HepG2 (cell line): ENCODE results near the gene MZT2A. TPM values are rescaled to one million over a fixed set of nuclear protein-coding genes. Genes with fewer than 3 reads are reported as not detected.
"Not testable (repeated sequence)": the region's sequence is repeated elsewhere in the genome, so short reads cannot be mapped to it uniquely, and the experiment has no call there.

Experiments used
- ATAC-seq: fragments of 200-7000 bp; cut with Tn5 transposase; 3 replicates; pipeline ENCODE4 v1.9.1; 2020; ENCODE audit warnings: mild to moderate bottlenecking, moderate library complexity
- BruUV-seq: library from RNA; stranded (reverse); fragments of 400-500 nt; replicated peaks from 2 replicates; lab custom pipeline; 2021; lab: Mats Ljungman, UMichigan
- CTCF ChIA-PET: fragments of 300-600 bp; formaldehyde crosslinking; extraction: SDS; loops from one replicate; lab custom pipeline; 2021; ENCODE audit warnings: low total read pairs, inconsistent platforms, low intra/inter-chr PET ratio; lab: Yijun Ruan, JAX
- POLR2A ChIA-PET: fragments of 350-600 bp; sonication (Branson Sonifier 250); formaldehyde crosslinking; loops from one replicate; lab custom pipeline; 2020; ENCODE audit warnings: antibody characterized with exemption, inconsistent platforms; lab: Yijun Ruan, JAX
- DNase-seq: peaks from one replicate; pipeline ENCODE4 v3.0.0-alpha.2; 2015; ENCODE audit warnings: low spot score
- FAIRE-seq: peaks from 3 replicates; lab custom pipeline; 2011; peaks lifted over from hg19 to GRCh38; lab: Jason Lieb, UNC
- H2AFZ ChIP-seq: one replicate; pipeline ENCODE4 v1.6.1; 2011; ENCODE audit warnings: low read length, inconsistent platforms
- H3K27ac ChIP-seq: fragments of 300-600 bp; 3 replicates; pipeline ENCODE4 v1.8.0; 2011; ENCODE audit warnings: mixed run types, mild to moderate bottlenecking, mixed read lengths, low read length, inconsistent platforms; ENCODE audit not compliant: insufficient read depth; ENCODE audit errors: extremely low read length
- H3K27me3 ChIP-seq, 2 experiments: fragments of 200-600 bp in 1 of 2; 2 replicates in 1 of 2; 3 replicates in 1 of 2; pipeline versions ENCODE4 v1.6.0 to v1.8.0; 2011; ENCODE audit warnings: low read length in 2 of 2, mild to moderate bottlenecking in 2 of 2, moderate library complexity in 2 of 2, inconsistent platforms in 1 of 2; ENCODE audit not compliant: insufficient read depth in 2 of 2, control insufficient read depth in 1 of 2
- H3K36me3 ChIP-seq, 2 experiments: fragments of 200-600 bp in 1 of 2; replicated peaks in 1 of 2; 2 replicates in 1 of 2; 3 replicates in 1 of 2; pipeline versions ENCODE4 v1.5.1 to v1.8.0; 2011; ENCODE audit warnings: low read length in 2 of 2, inconsistent platforms in 1 of 2; ENCODE audit not compliant: insufficient read depth in 2 of 2, control insufficient read depth in 1 of 2
- H3K4me1 ChIP-seq: 2 replicates; pipeline ENCODE4 v1.5.1; 2012; ENCODE audit warnings: low read length, inconsistent platforms; ENCODE audit not compliant: insufficient read depth
- H3K4me2 ChIP-seq: 2 replicates; pipeline ENCODE4 v1.6.0; 2011; ENCODE audit warnings: low read depth, low read length, inconsistent platforms
- H3K4me3 ChIP-seq, 3 experiments: fragments of 200-600 bp in 1 of 3; sonication (generic), shearing (Covaris generic) in 1 of 3; replicated peaks in 1 of 3; 2 replicates each; pipeline ENCODE4 v1.5.1; 2011 to 2016; ENCODE audit warnings: low read length in 3 of 3, inconsistent platforms in 2 of 3, low read depth in 2 of 3, mild to moderate bottlenecking in 2 of 3, control low read depth in 1 of 3, mixed read lengths in 1 of 3; ENCODE audit not compliant: insufficient read depth in 1 of 3
- H3K79me2 ChIP-seq: one replicate; pipeline ENCODE4 v1.6.1; 2011; ENCODE audit warnings: low read length, inconsistent platforms; ENCODE audit not compliant: insufficient read depth
- H3K9ac ChIP-seq: 2 replicates; pipeline ENCODE4 v1.6.0; 2011; ENCODE audit warnings: mild to moderate bottlenecking, low read depth, low read length, inconsistent platforms; ENCODE audit not compliant: insufficient read depth
- H3K9me3 ChIP-seq: 2 replicates; pipeline ENCODE4 v1.5.1; 2012; ENCODE audit warnings: mild to moderate bottlenecking, low read length
- H4K20me1 ChIP-seq: 2 replicates; pipeline ENCODE4 v1.6.0; 2011; ENCODE audit warnings: inconsistent platforms, mild to moderate bottlenecking, low read length, moderate library complexity; ENCODE audit not compliant: insufficient read depth
- ATRX ChIP-seq: sonication (generic); formaldehyde crosslinking; IDR thresholded peaks from 2 replicates; pipeline ENCODE4 v1.4.0; 2020; ENCODE audit warnings: missing genetic modification reagents, borderline replicate concordance
- BRCA1 ChIP-seq: sonication (generic); formaldehyde crosslinking; IDR thresholded peaks from 2 replicates; pipeline ENCODE4 v1.4.0; 2020; ENCODE audit warnings: missing genetic modification reagents
- EEA1 ChIP-seq: sonication (generic); formaldehyde crosslinking; IDR thresholded peaks from 2 replicates; pipeline ENCODE4 v1.5.1; 2020; ENCODE audit warnings: mild to moderate bottlenecking, missing genetic modification reagents, borderline replicate concordance
- FOSL1 ChIP-seq: sonication (generic); formaldehyde crosslinking; IDR thresholded peaks from 2 replicates; pipeline ENCODE4 v1.9.0; 2021; ENCODE audit warnings: missing genetic modification reagents, borderline replicate concordance
- HHEX ChIP-seq: IDR thresholded peaks from 2 replicates; pipeline ENCODE4 v1.6.1; 2016; ENCODE audit warnings: control low read depth
- HIC2 ChIP-seq: sonication (generic); formaldehyde crosslinking; IDR thresholded peaks from 2 replicates; pipeline ENCODE4 v1.9.0; 2022; ENCODE audit warnings: low read depth, missing genetic modification reagents
- PAX8 ChIP-seq: sonication (generic); formaldehyde crosslinking; IDR thresholded peaks from 2 replicates; pipeline ENCODE4 v1.8.0; 2022; ENCODE audit warnings: mild to moderate bottlenecking, missing genetic modification reagents, borderline replicate concordance
- PLSCR1 ChIP-seq: sonication (generic); formaldehyde crosslinking; IDR thresholded peaks from 2 replicates; pipeline ENCODE4 v1.5.0; 2020; ENCODE audit warnings: missing genetic modification reagents, mild to moderate bottlenecking, borderline replicate concordance
- POLR2AphosphoS2 ChIP-seq: IDR thresholded peaks from 2 replicates; pipeline ENCODE4 v1.6.1; 2011; ENCODE audit warnings: low read depth, low read length, improper control_type of control experiment
- TBX3 ChIP-seq: fragments of 450-650 bp; IDR thresholded peaks from 2 replicates; pipeline ENCODE4 v1.6.1; 2017; ENCODE audit warnings: antibody characterized with exemption, mild to moderate bottlenecking, inconsistent platforms, borderline replicate concordance
- THYN1 ChIP-seq: sonication (generic); formaldehyde crosslinking; IDR thresholded peaks from 2 replicates; pipeline ENCODE4 v1.8.1; 2023; ENCODE audit warnings: low read depth, mild to moderate bottlenecking, moderate library complexity, missing genetic modification reagents, borderline replicate concordance
- ZNF280B ChIP-seq: sonication (generic); formaldehyde crosslinking; IDR thresholded peaks from 2 replicates; pipeline ENCODE4 v1.5.0; 2020; ENCODE audit warnings: missing genetic modification reagents, mild to moderate bottlenecking, borderline replicate concordance
- ZNF724P ChIP-seq: sonication (generic); formaldehyde crosslinking; IDR thresholded peaks from 2 replicates; pipeline ENCODE4 v1.8.0; 2022; ENCODE audit warnings: missing genetic modification reagents, borderline replicate concordance
- ZNF737 ChIP-seq: sonication (generic); formaldehyde crosslinking; IDR thresholded peaks from 2 replicates; pipeline ENCODE4 v1.5.0; 2020; ENCODE audit warnings: missing genetic modification reagents, mild to moderate bottlenecking, borderline replicate concordance
- WGBS: methylation state at CpG from one replicate; pipeline ENCODE4 v1.1.6; 2017; ENCODE audit warnings: low lambda C conversion rate; 5-methylcytosine and 5-hydroxymethylcytosine counted together
- in situ Hi-C: cut with HindIII; loops from 2 replicates; pipeline ENCODE4 v1.10.0; 2017; ENCODE audit warnings: low pct_unique_long_range_greater_than_20kb; ENCODE audit not compliant: extremely low pct_ligation_motif_present
- intact Hi-C: fragments of 100-400 bp; cut with micrococcal nuclease; formaldehyde crosslinking; loops from one replicate; pipeline ENCODE4 v1.10.0; 2022; ENCODE audit not compliant: unreplicated experiment
- polyA plus RNA-seq, 8 experiments: library from polyadenylated mRNA; depleted of rRNA in 3 of 8; stranded (reverse) in 7 of 8; unstranded in 1 of 8; fragments of >200 nt; fragmentation: Illumina TruSeq in 4 of 8; extraction: Trizol in 4 of 8; gene quantifications; 2 replicates each; pipeline versions ENCODE4 v1.2.1 to v1.2.3, GENCODE V29; 2011 to 2016; ENCODE audit warnings: low read depth in 4 of 8, missing spikeins in 1 of 8, mixed read lengths in 1 of 8; ENCODE audit not compliant: insufficient read depth in 1 of 8
- total RNA-seq, 5 experiments: library from RNA; depleted of rRNA; stranded (reverse); fragments of >200 nt; fragmentation: Illumina TruSeq; extraction: Trizol; gene quantifications; 2 replicates each; pipeline ENCODE4 v1.2.3, GENCODE V29; 2016; ENCODE audit warnings: low read depth in 1 of 5

Gene MZT2A
- total and polyA plus RNA-seq, 2 of the 13 experiments (the other 11 are each of a cell fraction or from before 2014, with no cell fraction given) = 221 to 349 TPM

GRCh38 chr2:131511291-131511968 lies 19.2 kb upstream of the MZT2A start:
- FAIRE-seq, CTCF ChIA-PET, H4K20me1 ChIP-seq, H3K27me3 ChIP-seq, H3K4me1 ChIP-seq, H3K4me3 ChIP-seq, H3K9ac ChIP-seq, in situ Hi-C loops, BruUV-seq, H3K9me3 ChIP-seq, intact Hi-C loops, H3K4me2 ChIP-seq, H2AFZ ChIP-seq, H3K79me2 ChIP-seq, DNase-seq, ATAC-seq, POLR2A ChIA-PET, H3K27ac ChIP-seq: not testable (repeated sequence)
- H3K36me3 ChIP-seq = peaks cover 15 to 37% of the 10 kb centered on the region in 2 experiments; a peak in 4 of 5 replicates
- WGBS = 96% methylated on average over 22 of the region's 22 CpGs

- FAIRE-seq (no peak), ATAC-seq (no peak), DNase-seq (no peak)
- in situ Hi-C loops (no loop called here), intact Hi-C loops (no loop called here)
- Histone ChIP-seq H3K4me2 (no peak overlapping the region), H3K36me3 (peaks cover 21 to 48% of the 10 kb centered on the region in 2 experiments; a peak in 4 of 5 replicates), H4K20me1 (no peaks in the 10 kb centered on the region), H3K4me1 (no peaks in the 10 kb centered on the region), H3K79me2 (no peaks in the 10 kb centered on the region), H3K9me3 (no peaks in the 10 kb centered on the region), H3K4me3 (no peak overlapping the region), H2AFZ (no peak overlapping the region), H3K9ac (no peak overlapping the region), H3K27me3 (no peaks in the 10 kb centered on the region), H3K27ac (no peak overlapping the region)
- no TSS peak for BruUV-seq
- POLR2A ChIA-PET = no interaction called here
- CTCF ChIA-PET = no interaction called here
- WGBS = 89% methylated on average over 8 of the region's 9 CpGs
- TF ChIP-seq THYN1 (CRISPR knock-in tag) = no peak
- TF ChIP-seq EEA1 = no peak
- no peak for TF ChIP-seq PLSCR1 (CRISPR knock-in tag)
- no peak for TF ChIP-seq HIC2
- no peak for TF ChIP-seq PAX8 (CRISPR knock-in tag)
- no peak for TF ChIP-seq TBX3
- TF ChIP-seq POLR2AphosphoS2 = no peak
- no peak for TF ChIP-seq ATRX (CRISPR knock-in tag)
- TF ChIP-seq ZNF724P (CRISPR knock-in tag) = no peak
- TF ChIP-seq ZNF280B (CRISPR knock-in tag) = no peak
- no peak for TF ChIP-seq ZNF737 (CRISPR knock-in tag)
- no peak for TF ChIP-seq HHEX
- no peak for TF ChIP-seq FOSL1 (CRISPR knock-in tag)
- TF ChIP-seq BRCA1 (CRISPR knock-in tag) = no peak
Observed at GRCh38 chr2:131509615-131510014, 17.4 kb upstream of the MZT2A start.
